Colonic mucosa (tissue), 4 donors: ENCODE data around the gene BIRC2. TPM values are rescaled to one million over a fixed set of nuclear protein-coding genes. Genes with fewer than 3 reads are reported as not detected.

Experiments
- DNase-seq: peaks from one replicate; pipeline ENCODE4 v3.0.0-alpha.2; 2020
- H3K27ac ChIP-seq: fragments of 200-600 bp; one replicate; pipeline ENCODE4 v1.8.0; 2021
- H3K27me3 ChIP-seq: fragments of 200-600 bp; one replicate; pipeline ENCODE4 v1.8.0; 2021
- H3K36me3 ChIP-seq: fragments of 200-600 bp; one replicate; pipeline ENCODE4 v1.8.0; 2021
- H3K4me1 ChIP-seq: fragments of 200-600 bp; one replicate; pipeline ENCODE4 v1.8.0; 2021; ENCODE audit warnings: mild to moderate bottlenecking
- H3K4me3 ChIP-seq: fragments of 200-600 bp; one replicate; pipeline ENCODE4 v1.8.0; 2021
- H3K9ac ChIP-seq, 2 donors: one replicate each; pipeline ENCODE4 v1.7.0; 2013; ENCODE audit warnings: control low read depth in 2 of 2, low read depth in 2 of 2, low read length in 2 of 2
- H3K9me3 ChIP-seq: fragments of 200-600 bp; one replicate; pipeline ENCODE4 v1.8.0; 2021
- CTCF ChIP-seq: fragments of 200-600 bp; IDR thresholded peaks from one replicate; pipeline ENCODE4 v1.8.0; 2022; ENCODE audit warnings: antibody characterized with exemption, mild to moderate bottlenecking
- intact Hi-C: fragments of 100-400 bp; cut with DNase I; formaldehyde crosslinking; loops from one replicate; pipeline ENCODE4 v1.14.1; 2022
- total RNA-seq, 2 donors: library from RNA; stranded (reverse); fragmentation: NEBNext Ultra II Directional in 1 of 2; extraction: Animal tissue kit (Norgen Biotek cat#: 25700) in 1 of 2; gene quantifications; one replicate each; pipeline ENCODE4 v1.2.1, GENCODE V29; 2021
- donor health status: healthy.
- donor health status: DM: no; HTN: no; CAD: no.
- donor health status: DM: no; HTN: no; CAD: no.

BIRC2 gene
- total RNA-seq, 2 donors from 2014 or later = 34.1 to 59.5 TPM

DNA sequence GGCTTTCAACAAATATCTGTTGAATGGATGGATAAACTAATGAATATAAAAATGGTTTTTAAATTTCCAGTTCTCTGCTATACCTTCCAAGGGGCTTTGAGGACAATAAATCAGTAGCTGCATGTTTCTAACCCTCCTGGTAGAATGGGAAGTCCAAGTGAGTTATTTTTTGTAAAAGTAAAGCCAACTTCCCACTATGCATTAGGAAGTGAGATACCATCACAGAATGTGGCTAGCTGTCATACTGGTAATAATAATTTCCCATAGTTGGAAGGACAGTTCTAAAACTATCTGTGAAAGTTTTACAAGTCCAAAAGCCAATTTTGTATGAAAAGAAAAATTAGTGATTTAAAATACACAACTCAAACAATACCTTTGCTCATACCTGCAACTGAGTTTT, 55.5 kb downstream of the BIRC2 start:
- H3K36me3 ChIP-seq = no peaks in the 10 kb centered on the region
- H3K27me3 ChIP-seq = no peaks in the 10 kb centered on the region
- intact Hi-C loops = no loop called here
- DNase-seq = no peak
- no peak overlapping the region for H3K9ac ChIP-seq
- no peaks in the 10 kb centered on the region for H3K9me3 ChIP-seq
- no peak overlapping the region for H3K27ac ChIP-seq
- no peak for TF ChIP-seq CTCF
- H3K4me3 ChIP-seq = no peak overlapping the region
- no peaks in the 10 kb centered on the region for H3K4me1 ChIP-seq

DNA sequence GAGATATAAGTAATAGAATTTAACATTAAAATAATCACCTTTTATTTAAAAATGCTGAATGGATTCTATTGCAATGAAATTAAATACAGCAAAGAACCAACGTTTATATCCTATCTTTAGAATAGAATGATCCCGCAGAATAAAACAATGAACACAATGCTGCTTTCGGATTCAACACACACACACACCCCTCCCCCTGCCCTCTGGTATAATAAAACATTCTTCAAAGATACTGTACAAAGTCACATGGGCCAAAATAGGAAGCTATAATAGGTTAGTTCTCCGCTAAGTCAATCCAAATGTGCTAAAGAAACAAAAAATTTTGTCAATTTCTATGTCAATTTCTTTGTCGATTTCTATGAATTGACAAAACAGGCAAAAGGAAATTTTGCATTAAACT, 58.5 kb downstream of the BIRC2 start:
- Histone ChIP-seq H3K9me3 (no peaks in the 10 kb centered on the region), H3K9ac (no peak overlapping the region), H3K4me1 (no peaks in the 10 kb centered on the region), H3K4me3 (no peak overlapping the region), H3K36me3 (no peaks in the 10 kb centered on the region), H3K27me3 (no peaks in the 10 kb centered on the region), H3K27ac (no peak overlapping the region)
- no peak for TF ChIP-seq CTCF
- DNase-seq = no peak
- intact Hi-C loops = no loop called here

- no peak for TF ChIP-seq CTCF
- no peak overlapping the region for H3K4me3 ChIP-seq
- H3K9ac ChIP-seq = no peak overlapping the region
- DNase-seq = no peak
- intact Hi-C loops = no loop called here
- H3K27me3 ChIP-seq = no peaks in the 10 kb centered on the region
- H3K36me3 ChIP-seq = no peaks in the 10 kb centered on the region
- H3K4me1 ChIP-seq = no peaks in the 10 kb centered on the region
- H3K27ac ChIP-seq = no peak overlapping the region
- no peaks in the 10 kb centered on the region for H3K9me3 ChIP-seq
Observed at GRCh38 chr11:102406099-102406498, 59.1 kb downstream of the BIRC2 start.

- Histone ChIP-seq H3K27me3 (no peaks in the 10 kb centered on the region), H3K9ac (no peak overlapping the region), H3K9me3 (no peaks in the 10 kb centered on the region), H3K27ac (no peak overlapping the region), H3K4me3 (no peak overlapping the region), H3K4me1 (no peaks in the 10 kb centered on the region), H3K36me3 (no peaks in the 10 kb centered on the region)
- intact Hi-C loops = no loop called here
- DNase-seq = no peak
- no peak for TF ChIP-seq CTCF
Observed at GRCh38 chr11:102407901-102408300, 60.9 kb downstream of the BIRC2 start.

DNA sequence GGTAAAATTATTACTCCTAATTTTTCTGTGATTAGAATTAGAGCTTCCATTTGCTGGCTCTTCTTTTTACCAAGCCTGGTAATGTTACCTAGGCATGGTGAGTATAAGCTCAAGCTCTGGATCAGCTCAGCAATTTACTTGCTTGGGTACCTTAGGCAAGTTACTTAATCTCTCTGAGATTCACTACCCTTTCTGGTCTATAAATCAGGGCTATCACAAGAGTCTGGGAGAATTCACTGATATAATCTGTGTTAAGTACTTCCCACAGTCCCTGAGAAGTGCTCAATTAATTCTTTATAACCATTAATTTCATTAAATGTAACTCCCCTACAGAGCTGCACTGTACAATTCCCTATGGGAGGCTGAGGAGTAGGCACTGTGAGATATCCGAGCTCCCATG, 61.3 kb downstream of the BIRC2 start:
- no peak for DNase-seq
- no peak for TF ChIP-seq CTCF

DNA sequence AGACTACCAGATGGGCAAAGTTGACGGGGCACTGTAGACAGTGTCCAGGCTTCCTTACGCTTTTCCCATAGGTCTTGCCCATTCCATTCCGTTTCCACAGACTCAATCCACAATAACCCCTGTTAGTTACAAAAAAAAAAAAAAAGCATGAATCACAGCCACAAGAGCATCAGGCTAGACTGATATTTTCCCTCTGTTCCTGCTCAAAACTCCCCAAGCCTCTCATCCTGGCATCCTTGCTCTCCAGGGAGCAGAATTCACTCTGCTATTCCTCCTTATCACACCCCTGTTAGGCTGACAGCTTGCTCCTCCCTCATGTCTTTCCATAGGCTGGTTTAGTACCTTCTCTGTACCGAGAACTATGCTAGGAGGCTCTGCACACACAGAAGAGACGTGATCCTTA, 63.4 kb downstream of the BIRC2 start:
- intact Hi-C loops = no loop called here
- H3K9me3 ChIP-seq = no peaks in the 10 kb centered on the region
- DNase-seq = no peak
- H3K4me3 ChIP-seq = no peak overlapping the region
- no peaks in the 10 kb centered on the region for H3K36me3 ChIP-seq
- H3K9ac ChIP-seq = no peak overlapping the region
- H3K4me1 ChIP-seq = no peaks in the 10 kb centered on the region
- no peak overlapping the region for H3K27ac ChIP-seq
- no peak for TF ChIP-seq CTCF
- H3K27me3 ChIP-seq = no peaks in the 10 kb centered on the region

More for the DNA sequence above, 61.3 kb downstream of the BIRC2 start:
- Histone ChIP-seq H3K36me3 (no peaks in the 10 kb centered on the region), H3K4me3 (no peak overlapping the region), H3K27ac (no peak overlapping the region), H3K9me3 (no peaks in the 10 kb centered on the region), H3K27me3 (no peaks in the 10 kb centered on the region), H3K4me1 (no peaks in the 10 kb centered on the region), H3K9ac (no peak overlapping the region)
- intact Hi-C loops = no loop called here
